HG02610 (cell line): Measurements from ENCODE around the gene TMEM30A.

Experiments used
- ATAC-seq: cut with Tn5 transposase; IDR thresholded peaks from one replicate; pipeline ENCODE4 v1.9.1; 2021; ENCODE audit warnings: mild to moderate bottlenecking, moderate library complexity; ENCODE audit not compliant: unreplicated experiment

Gene TMEM30A

DNA sequence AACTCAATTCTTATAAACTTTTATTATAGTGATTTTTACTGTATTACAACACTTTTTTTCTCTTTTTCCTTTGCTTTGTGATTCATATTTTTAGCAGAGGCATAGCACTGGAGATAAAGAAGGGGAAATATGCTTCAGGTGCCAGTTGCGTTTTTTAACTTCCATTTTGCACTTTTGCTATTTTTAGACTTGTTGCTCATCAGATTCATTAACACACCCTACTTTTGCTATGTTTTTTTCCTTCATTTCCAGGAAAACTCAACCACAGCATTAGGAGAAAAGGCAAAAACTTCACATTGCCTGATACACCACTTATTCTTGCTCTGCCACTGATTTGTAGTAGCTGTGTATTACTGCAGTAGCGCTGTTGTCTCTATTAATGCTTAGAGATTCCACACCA is 8.0 kb upstream of the TMEM30A start:
- no peak for ATAC-seq

GRCh38 chr6:75291744-75292143 is 7.2 kb upstream of the TMEM30A start:
- no peak for ATAC-seq

DNA sequence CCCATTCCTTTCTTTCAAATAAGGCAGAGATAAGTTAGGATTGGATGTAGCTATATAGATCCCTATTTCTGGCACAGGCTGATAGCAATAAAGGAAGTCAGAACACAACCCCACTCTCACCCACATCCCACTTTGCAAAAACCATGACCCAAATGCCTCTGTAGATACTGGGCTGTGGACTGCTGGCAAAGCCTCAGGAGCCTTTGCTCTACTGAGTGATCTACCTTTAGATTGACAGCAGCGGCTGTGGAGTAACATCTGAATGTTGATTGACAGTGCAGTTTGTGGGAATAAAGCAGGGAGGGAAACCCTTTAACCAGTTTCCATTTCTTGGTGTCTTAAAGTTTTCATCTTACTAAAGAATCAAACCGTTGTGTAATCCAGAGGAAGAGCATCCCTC is 6.7 kb upstream of the TMEM30A start:
- ATAC-seq, result no peak

- ATAC-seq, result no peak
These were observed 5.7 kb upstream of the TMEM30A start for GRCh38 chr6:75290136-75290945.

DNA sequence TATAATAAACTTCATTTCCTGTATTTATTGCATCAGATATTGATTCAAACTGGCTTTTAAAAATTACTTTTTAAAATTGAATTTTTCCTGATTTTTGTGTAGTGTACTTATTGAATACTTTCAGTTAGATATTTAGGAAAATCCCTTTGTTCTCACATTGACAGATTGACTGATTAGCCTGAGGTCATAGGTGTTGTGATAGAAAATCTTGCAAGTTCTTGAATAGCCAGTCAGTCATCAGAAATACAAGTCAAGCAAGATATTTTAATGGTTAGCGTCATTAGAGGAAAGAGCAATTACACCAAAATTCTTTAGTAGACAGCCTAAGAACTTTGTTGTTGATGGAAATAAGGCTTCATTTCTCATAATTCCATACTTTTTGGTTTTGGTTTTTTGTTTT is 3.4 kb upstream of the TMEM30A start:
- no peak for ATAC-seq

- no peak for ATAC-seq
These were observed 2.8 kb upstream of the TMEM30A start for GRCh38 chr6:75287424-75287823.

DNA sequence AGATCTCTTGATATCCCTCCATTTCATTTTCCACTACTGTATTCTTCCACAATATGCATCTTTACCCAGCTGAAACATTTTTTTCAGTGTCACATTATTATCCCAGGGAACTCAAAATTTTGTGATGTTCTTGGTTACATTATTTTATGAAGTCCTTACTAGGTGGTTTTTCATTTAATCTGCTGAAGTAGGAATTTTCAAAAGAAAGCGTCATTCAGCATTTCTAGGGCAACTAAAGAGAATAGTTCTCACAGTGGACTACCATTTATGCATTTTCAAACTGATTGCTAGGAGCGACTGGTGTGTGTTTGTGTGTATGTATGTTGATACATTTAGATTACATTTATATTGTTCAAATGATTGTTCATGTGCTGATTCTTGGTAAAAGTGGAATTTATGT is 2.4 kb upstream of the TMEM30A start:
- ATAC-seq, result no peak

GRCh38 chr6:75285283-75285639 is 669 bp upstream of the TMEM30A start:
- ATAC-seq, result no peak

GRCh38 chr6:75283907-75284631 is 523 bp downstream of the TMEM30A start:
- peak; percentile 14 for ATAC-seq

GRCh38 chr6:75282706-75283105 is 1.9 kb downstream of the TMEM30A start:
- no peak for ATAC-seq

DNA sequence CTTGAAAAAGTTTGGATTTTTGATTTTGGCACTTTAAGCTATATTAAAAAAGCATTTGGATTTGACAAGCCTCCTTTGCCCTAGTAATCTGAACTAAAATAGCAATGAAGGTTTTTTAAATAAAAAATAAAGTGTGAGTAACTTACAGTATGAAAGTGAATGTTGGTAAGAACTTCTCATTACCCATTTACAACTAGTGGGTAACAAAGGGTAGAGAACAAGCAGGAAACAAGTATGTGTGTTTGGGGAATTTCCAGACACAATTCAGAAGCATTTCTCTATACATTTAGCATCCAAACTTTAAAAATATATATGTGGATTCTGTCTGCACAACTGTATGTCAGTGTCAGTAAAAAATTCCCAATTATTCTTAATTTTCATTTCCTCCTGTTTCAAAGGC is 2.9 kb downstream of the TMEM30A start:
- ATAC-seq, result peak; percentile 29

DNA sequence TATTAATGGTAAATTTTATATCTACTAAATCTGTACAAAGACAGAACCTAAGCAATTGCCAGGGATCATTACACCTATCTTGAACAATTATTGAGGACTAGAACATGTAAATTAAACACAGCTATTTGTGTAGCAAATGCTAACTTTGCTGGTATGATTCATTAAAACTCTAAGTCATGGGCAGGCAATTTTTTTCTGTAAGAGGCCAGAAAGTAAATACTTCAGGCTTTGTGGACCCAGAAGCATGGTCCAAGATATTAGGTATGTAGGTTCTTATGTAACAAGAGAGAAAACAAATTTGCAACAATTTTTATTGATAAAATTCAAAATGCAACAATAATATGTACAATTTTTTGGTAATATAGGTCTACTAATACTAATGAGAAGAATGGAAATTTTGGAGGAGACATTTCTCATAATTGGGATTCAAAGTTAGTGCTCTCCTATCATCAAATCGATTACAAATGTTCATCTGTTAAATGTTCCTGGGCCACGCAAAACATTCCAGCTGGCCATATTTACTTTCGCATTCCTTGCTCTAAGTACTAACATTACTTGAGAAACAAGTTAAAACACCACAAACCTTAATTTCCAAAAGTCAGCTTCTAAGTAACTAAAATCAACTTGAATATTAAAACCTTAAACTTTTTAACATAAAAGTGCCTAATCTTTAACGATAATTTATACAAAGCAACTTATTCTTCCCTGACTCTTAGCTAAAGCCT is 4.3 kb downstream of the TMEM30A start:
- no peak for ATAC-seq

DNA sequence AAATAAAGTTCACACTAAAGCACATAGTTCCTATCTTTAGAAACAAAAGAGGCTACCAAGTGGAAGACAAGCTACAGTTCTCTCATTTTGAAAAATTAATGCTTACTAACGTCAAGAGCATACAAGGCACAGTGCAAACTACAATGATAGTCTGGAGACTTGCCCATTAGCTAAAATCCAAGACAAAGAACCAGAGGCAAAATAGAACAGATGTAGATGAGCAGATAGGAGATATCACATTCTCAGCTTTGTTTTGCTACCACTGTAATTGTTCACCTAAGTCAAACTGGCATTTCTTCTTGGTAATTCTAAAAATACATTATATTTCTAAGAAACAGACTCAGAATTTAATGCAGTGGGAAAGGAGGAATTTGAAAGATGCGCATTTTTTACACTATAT is 5.2 kb downstream of the TMEM30A start:
- no peak for ATAC-seq

DNA sequence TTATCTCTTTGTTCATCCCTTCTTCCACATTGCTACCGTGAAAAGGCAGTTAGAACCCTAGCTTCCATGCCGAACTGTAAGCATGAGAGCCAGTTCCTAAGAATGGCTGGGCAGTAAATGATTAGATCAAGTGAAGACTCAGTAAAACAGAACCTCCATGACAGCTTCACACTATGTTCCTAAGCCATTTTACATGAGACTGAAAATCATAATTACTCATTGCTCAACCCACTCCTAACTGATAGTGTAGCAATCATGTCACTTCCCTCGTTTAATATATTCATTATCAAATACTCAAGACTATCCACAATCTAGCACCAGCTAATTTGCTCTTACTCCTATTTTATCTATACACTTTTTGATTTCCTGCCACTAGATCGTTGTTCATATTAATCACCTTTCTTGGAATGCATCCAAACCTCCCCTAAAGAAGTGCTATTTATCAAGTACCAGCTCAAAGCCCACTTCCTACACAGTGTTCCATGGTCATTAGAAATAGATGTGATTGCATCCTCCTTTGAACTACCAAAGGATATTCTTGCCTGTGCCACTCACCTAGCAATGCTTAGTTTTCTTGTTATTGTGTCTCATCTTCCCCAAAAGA is 6.0 kb downstream of the TMEM30A start:
- ATAC-seq, result no peak

GRCh38 chr6:75275067-75275466 is 9.5 kb downstream of the TMEM30A start:
- ATAC-seq, result no peak

- no peak for ATAC-seq
These were observed 11.6 kb downstream of the TMEM30A start for GRCh38 chr6:75273009-75273408.

DNA sequence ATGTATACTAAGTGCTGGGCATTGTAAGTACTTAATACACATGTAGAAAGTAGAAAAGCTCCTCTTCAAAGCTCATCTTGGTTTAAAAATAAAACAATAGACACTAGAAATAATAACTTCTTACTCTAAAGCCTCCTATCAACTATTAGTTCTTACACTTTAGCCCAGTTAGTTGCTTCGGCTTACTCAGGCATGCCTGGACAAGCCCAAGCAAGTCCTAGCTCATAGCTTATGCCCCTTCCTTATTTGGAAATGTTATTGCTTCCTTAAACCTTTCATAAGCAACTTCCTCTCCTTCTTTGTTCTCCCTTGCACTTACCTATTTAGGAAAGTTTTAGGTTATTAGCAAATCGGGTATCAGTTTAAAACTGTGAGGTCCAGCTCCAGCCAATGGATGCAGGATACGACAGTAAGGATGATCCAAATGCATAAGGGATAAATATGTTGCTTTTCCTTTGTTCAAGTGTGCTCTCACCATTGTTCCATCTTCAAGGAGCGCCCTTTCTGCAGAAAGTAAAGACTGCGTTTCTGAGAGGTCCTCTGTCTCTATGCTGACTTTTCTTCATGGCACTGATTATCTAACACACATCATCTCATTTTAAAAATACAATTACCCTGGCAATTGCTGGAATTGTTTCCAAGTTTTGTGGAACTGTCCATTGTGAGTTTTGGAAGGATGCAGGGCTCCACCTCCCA is 12.3 kb downstream of the TMEM30A start:
- ATAC-seq, result no peak

DNA sequence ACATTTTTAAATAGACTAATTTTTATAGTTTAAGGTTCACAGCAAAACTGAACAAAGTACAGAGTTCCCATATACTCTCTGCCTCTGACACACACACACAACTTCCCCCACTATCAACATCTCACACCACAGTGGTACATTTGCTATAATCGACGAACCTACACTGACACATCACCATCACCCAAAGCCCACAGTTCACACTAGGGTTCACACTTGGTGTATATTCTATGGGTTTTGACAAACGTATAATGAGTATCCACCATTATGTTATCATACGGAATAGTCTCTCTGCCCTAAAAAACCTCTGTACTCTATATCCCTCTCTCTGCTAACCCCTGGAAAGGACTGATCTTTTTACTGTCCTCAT is 15.6 kb downstream of the TMEM30A start:
- no peak for ATAC-seq

DNA sequence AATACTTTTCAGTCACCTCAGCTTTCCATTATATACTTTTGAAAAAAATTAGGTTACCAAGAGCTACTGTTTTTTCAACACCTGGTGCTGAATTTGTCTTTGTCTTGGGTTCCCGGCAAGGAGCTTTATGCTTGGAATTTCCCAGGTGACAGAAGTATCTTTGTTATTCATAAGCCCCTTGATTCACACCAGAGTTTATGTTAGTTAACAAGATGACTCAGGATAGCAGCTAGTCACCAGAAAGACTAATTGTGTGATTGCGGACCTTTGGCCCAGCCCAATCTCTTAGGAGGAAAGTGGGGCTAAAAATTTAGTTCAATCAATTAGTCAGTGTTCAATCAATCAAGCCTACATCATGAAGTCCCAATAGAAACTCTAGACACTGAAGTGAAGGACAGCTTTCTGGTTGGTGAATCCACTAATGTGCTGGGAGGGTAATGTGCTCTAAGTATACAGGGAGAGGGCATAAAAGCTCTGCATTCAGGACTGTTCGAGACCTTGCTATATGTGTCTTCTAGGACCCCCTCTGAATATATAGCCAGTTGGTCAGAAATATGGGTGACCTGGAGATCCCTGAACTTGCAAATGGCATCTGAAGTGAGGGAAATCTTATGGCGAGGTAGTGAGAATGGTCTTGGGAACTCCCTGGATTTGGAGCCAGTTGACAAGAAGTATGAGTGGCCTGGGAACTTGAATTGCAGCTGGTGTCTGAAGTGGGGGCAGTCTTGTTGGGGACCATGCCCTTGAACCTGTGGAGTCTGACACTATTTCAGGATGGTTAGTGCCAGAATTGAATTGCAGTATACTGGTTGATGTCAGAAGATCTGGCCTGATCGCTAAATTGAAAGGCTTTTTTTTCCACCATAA is 16.2 kb downstream of the TMEM30A start:
- peak; percentile 53 for ATAC-seq

- no peak for ATAC-seq
These were observed 17.1 kb downstream of the TMEM30A start for GRCh38 chr6:75267461-75267860.
